ENCODE results near the gene KITLG.
"Not testable (repeated sequence)": the region's sequence is repeated elsewhere in the genome, so short reads cannot be mapped to it uniquely, and the experiment has no call there.

KITLG gene

GRCh38 chr12:88472248-88472647 lies 108.0 kb downstream of the KITLG start:
- no peak for DNase-seq

DNA sequence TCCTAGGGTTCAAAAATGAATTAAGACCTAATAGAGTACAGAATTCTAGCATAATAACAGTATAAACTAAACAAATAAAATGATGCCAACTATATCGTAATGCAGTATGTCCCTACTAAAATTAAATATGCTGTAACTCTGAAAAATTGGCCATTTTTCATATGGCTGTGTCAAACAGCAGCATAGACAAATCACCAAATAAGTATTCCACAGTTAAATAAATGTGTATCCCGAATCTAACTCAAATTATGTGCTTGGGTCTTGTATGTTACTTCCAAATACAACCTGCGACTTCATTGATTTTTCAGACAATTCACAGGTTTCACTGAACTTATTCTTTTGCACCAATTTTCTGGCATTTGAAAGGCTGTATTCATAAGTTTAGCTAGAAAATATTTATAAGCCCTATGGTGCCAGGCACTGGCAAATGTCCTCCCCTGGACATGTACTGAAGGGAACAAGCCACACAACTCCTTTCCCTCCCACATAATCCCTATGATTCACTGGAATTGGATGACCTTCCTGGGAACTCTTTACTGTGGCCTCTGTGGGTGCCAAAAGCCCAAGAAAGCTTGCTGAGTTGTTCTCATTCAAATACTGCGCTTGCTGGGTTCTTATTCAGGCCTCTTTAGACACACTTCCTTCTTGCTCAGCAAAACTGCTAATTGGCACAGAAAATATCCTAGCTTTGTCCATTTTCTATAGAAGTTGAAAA lies 108.8 kb downstream of the KITLG start:
- DNase-seq: no peak

DNA sequence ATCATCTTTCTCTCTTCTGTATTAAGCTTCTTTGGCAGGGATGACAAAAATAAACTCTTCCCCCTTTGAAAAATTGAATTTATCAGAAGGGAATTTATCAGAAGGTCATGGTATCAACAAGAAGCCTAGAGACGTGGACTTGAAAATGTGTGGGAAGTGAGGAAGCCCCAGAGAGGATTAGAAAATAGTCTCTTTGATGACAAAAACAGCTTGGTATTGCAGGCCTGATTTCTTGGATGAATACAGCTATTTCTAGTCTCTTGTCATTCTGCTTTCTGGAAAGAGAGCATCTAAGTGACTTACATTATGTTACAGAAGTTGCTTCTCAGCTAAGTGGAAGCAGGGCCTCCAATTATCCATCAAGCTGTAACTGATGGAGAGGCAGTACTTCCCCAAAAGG lies 111.1 kb downstream of the KITLG start:
- no peak for DNase-seq

DNA sequence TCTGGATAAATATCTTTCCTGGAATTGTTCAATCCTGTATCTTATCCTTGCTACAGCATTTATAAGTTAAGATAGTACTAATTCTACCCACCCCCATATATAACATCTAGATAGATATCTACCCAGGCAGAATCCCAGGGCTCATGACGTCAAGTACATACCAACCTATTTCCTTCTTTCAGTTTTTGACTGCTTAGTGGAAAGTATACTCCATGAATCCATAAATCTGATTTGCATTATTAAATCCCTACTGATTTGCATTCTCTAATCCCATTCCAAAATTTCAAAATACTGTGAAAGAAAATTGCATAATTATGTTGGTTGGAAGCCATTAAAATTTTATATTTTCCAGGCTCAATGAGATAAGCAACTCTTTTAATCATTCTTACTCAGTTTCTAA lies 111.7 kb downstream of the KITLG start:
- DNase-seq: no peak

- not testable (repeated sequence) for DNase-seq
Measured at GRCh38 chr12:88466708-88467107, 113.6 kb downstream of the KITLG start.

DNA sequence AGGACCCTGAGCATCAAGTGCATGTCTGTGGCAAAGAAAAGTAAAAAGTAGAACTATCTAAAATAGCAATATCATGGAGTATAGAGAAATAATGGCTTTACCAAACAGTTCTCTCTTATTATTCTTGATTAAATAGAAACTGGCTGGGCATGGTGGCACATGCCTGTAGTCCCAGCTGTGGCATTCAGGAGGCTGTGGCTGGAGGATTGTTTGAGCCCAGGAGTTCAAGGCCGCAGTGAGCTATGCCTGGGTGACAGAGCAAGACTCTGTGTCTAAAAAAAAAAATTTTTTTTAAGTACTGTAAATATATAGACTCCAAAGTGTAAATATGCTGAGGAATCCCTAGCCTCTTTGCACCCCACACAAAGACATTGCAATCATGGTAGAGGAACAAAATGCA lies 121.9 kb downstream of the KITLG start:
- DNase-seq: no peak

DNA sequence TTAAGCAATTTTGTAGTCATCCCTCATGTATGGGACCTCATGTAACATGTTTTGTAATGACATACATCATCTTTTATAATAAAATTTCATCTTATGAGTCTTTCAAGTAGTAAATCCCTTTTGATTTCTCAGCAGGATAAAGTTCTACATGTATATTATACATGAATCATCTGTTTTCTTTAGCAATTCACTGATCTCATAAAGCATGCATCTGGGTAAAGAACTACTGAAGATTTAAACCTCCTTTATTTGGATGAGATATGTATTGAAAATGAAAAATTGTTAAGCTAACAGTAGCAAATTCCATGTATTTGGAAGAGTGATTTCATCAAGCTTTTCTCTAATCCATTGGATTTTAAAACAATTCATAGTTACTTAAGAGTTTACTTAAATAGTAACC lies 126.9 kb downstream of the KITLG start:
- DNase-seq: no peak

DNA sequence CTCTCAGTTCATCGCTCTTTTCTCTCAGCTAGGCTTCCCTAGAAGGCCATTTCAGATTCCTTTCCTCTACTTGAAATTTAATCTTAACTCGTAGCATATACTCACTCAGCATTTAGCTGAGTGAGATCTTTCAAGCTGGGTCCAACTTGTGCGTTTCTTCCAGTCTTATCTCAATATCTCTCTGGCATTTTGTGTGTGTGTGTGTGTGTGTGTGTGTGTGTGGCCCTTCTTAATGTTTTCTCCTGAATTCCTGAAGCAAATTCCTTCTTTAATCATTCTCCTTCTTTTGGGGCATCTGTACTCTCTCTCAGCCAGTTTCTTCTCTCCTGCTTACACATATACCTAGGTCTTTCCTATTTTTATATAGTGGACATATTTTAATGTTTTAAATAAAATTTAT lies 129.1 kb downstream of the KITLG start:
- no peak for DNase-seq

DNA sequence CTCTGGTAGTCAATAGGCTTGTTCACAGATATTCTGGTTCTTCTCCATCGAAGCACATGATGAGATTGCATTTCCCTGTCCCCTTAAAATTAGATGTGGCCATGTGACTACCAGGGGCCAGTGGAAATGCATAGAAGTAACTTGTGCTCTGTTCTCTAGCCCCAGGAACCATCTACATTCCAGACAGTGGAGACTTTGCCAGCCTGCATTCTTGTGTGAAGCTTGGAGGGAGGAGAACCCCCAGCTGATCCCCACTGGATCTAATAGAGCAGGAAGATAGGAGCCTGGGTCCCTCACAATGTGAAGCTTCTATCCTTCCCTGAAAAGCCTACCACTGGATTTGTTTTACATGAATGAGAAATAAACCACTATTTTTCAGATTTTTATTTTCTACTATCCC lies 130.1 kb downstream of the KITLG start:
- no peak for DNase-seq

DNA sequence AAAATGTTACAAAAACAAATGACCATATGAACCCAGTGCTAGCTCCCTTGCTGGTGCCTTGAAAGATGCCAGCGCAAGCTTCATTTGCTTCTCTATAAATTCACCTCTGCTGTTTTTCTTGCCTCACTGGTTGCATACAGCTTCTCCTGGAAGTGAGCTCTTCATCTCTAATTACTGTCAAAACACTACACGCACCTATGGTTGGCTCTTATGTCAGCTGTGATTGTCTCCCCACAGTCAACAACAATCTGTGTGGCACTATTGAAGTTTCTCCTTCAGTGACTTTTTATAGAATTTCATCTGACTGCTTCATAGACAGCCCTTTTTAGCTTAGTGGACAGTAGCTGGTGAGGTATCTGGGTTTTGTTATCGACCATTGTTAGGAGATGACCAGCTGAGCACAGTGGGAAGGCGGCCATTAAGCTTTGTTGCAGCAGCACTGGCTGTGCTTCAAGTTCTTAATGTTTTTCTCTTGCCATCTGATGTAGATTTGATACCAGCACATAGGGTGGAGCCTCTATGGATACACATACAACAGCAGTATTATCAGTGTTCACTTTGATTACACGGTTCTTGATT lies 131.8 kb downstream of the KITLG start:
- DNase-seq: no peak

DNA sequence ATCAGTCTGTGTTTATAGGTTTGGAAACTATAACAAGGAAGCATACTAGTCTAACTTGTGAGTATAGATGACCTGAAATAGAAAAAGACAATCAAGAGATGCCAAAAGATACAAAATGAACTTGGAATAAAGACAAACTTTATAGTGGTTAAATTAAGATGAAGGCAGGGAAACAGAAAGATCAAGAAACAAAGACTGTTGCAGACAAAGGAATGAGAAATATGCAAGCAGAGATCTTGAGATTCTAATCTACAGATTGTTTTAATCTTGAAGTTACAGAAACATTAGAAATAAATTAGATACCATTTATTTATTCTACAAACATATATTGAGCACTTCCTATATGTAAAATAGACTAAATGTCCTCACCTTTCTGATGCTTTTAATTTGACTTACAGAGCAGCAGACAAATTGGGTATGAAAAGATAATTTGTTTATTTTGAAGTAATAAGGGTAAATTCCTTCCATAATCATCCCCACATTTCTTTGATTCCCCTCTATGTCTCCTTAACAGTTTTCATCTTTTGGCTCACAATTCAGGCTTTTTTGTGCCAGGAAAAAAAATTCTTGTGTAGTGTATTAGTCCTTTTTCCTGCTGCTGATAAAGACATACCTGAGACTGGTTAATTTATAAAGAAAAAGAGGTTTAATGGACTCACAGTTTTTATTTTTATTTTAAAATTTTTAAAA lies 134.4 kb downstream of the KITLG start:
- no peak for DNase-seq

- DNase-seq: no peak
Measured at GRCh38 chr12:88444481-88444880, 135.8 kb downstream of the KITLG start.

Measured in stimulated activated CD4-positive, alpha-beta T cell treated with anti-CD3 and anti-CD28 coated beads, Interleukin-12 subunit alpha, Interleukin-12 subunit beta, amount 100 ng/mL, for 4 hours (primary cell).